H9 (cell line): ENCODE results near the gene STH. TPM values are rescaled to one million over a fixed set of nuclear protein-coding genes. Genes with fewer than 3 reads are reported as not detected.

Experiments
- DNase-seq: peaks from one replicate; pipeline ENCODE4 v3.0.0-alpha.2; 2017
- H2AFZ ChIP-seq: one replicate; pipeline ENCODE4 v1.6.1; 2013; ENCODE audit warnings: mild to moderate bottlenecking, low read length, control low read depth, moderate library complexity
- H2AK5ac ChIP-seq: 2 replicates; pipeline ENCODE4 v1.6.1; 2013; ENCODE audit warnings: low read length, control low read depth, mixed read lengths; ENCODE audit not compliant: insufficient read length
- H2BK120ac ChIP-seq: one replicate; pipeline ENCODE4 v1.6.1; 2013; ENCODE audit warnings: low read depth, mild to moderate bottlenecking, low read length, control low read depth, inconsistent platforms; ENCODE audit not compliant: poor library complexity, severe bottlenecking
- H2BK12ac ChIP-seq: 2 replicates; pipeline ENCODE4 v1.6.1; 2013; ENCODE audit warnings: low read length, control low read depth, mixed read lengths, low read depth; ENCODE audit not compliant: insufficient read length
- H2BK15ac ChIP-seq: 2 replicates; pipeline ENCODE4 v1.6.1; 2013; ENCODE audit warnings: low read depth, low read length, control low read depth
- H2BK20ac ChIP-seq: one replicate; pipeline ENCODE4 v1.6.1; 2013; ENCODE audit warnings: low read depth, mild to moderate bottlenecking, low read length, control low read depth, inconsistent platforms; ENCODE audit not compliant: poor library complexity, severe bottlenecking
- H2BK5ac ChIP-seq: 2 replicates; pipeline ENCODE4 v1.6.1; 2013; ENCODE audit warnings: low read length, control low read depth, mixed read lengths; ENCODE audit not compliant: insufficient read length
- H3K14ac ChIP-seq: 2 replicates; pipeline ENCODE4 v1.6.1; 2013; ENCODE audit warnings: low read length, control low read depth; ENCODE audit not compliant: insufficient read depth
- H3K18ac ChIP-seq: 2 replicates; pipeline ENCODE4 v1.6.1; 2013; ENCODE audit warnings: low read depth, mild to moderate bottlenecking, mixed read lengths, low read length, control low read depth; ENCODE audit not compliant: insufficient read length
- H3K23ac ChIP-seq: 2 replicates; pipeline ENCODE4 v1.6.1; 2013; ENCODE audit warnings: low read length, control low read depth, mixed read lengths, low read depth; ENCODE audit not compliant: insufficient read length
- H3K23me2 ChIP-seq: 2 replicates; pipeline ENCODE4 v1.6.1; 2013; ENCODE audit warnings: low read depth, mild to moderate bottlenecking, mixed read lengths, low read length, control low read depth; ENCODE audit not compliant: insufficient read length, poor library complexity, severe bottlenecking
- H3K27ac ChIP-seq: 2 replicates; pipeline ENCODE4 v1.5.1; 2013; ENCODE audit warnings: low read length, control low read depth, mixed read lengths, low read depth; ENCODE audit not compliant: insufficient read length
- H3K27me3 ChIP-seq: 2 replicates; pipeline ENCODE4 v1.6.1; 2013; ENCODE audit warnings: low read length, control low read depth, inconsistent platforms; ENCODE audit not compliant: insufficient read depth
- H3K4ac ChIP-seq: 2 replicates; pipeline ENCODE4 v1.6.1; 2013; ENCODE audit warnings: low read depth, mild to moderate bottlenecking, control low read depth, inconsistent platforms, low read length, moderate library complexity
- H3K4me1 ChIP-seq: 2 replicates; pipeline ENCODE4 v1.6.1; 2013; ENCODE audit warnings: low read length, control low read depth, inconsistent platforms; ENCODE audit not compliant: insufficient read depth
- H3K4me2 ChIP-seq: 2 replicates; pipeline ENCODE4 v1.6.1; 2013; ENCODE audit warnings: low read length, control low read depth, mixed read lengths; ENCODE audit not compliant: insufficient read length, insufficient read depth
- H3K56ac ChIP-seq: 2 replicates; pipeline ENCODE4 v1.6.1; 2013; ENCODE audit warnings: low read depth, mild to moderate bottlenecking, mixed read lengths, low read length, control low read depth; ENCODE audit not compliant: insufficient read length
- H3K79me1 ChIP-seq: 2 replicates; pipeline ENCODE4 v1.6.1; 2013; ENCODE audit warnings: low read depth, mild to moderate bottlenecking, moderate library complexity, low read length, control low read depth, inconsistent platforms; ENCODE audit not compliant: insufficient read depth, poor library complexity, severe bottlenecking
- H3K79me2 ChIP-seq: 2 replicates; pipeline ENCODE4 v1.6.1; 2013; ENCODE audit warnings: low read length, control low read depth, inconsistent platforms; ENCODE audit not compliant: insufficient read depth
- H3K9ac ChIP-seq: 2 replicates; pipeline ENCODE4 v1.6.1; 2013; ENCODE audit warnings: low read length, control low read depth, mixed read lengths; ENCODE audit not compliant: insufficient read length; ENCODE audit errors: extremely low read depth
- H3K9me3 ChIP-seq: one replicate; pipeline ENCODE4 v1.6.1; 2013; ENCODE audit warnings: low read depth, low read length, inconsistent platforms; ENCODE audit not compliant: control insufficient read depth
- H3T11ph ChIP-seq: one replicate; pipeline ENCODE4 v1.6.1; 2013; ENCODE audit warnings: mild to moderate bottlenecking, low read length, control low read depth, inconsistent platforms
- H4K20me1 ChIP-seq: one replicate; pipeline ENCODE4 v1.6.1; 2013; ENCODE audit not compliant: control insufficient read depth, insufficient read length, insufficient read depth
- H4K5ac ChIP-seq: 2 replicates; pipeline ENCODE4 v1.6.1; 2013; ENCODE audit warnings: low read depth, mild to moderate bottlenecking, mixed read lengths, low read length, control low read depth; ENCODE audit not compliant: insufficient read length
- H4K8ac ChIP-seq: replicated peaks from 2 replicates; pipeline ENCODE4 v1.6.1; 2013; ENCODE audit warnings: low read length, control low read depth, mixed read lengths, low read depth; ENCODE audit not compliant: insufficient read length
- H4K91ac ChIP-seq: 2 replicates; pipeline ENCODE4 v1.6.1; 2013; ENCODE audit warnings: low read depth, mild to moderate bottlenecking, moderate library complexity, mixed read lengths, low read length, control low read depth; ENCODE audit not compliant: insufficient read length
- H3K27ac Mint-ChIP-seq, 3 experiments: 2 replicates in 2 of 3; 3 replicates in 1 of 3; pipeline ENCODE4 v1.8.0; 2020 to 2021; ENCODE audit warnings: mixed read lengths in 3 of 3, mild to moderate bottlenecking in 1 of 3, moderate library complexity in 1 of 3
- H3K27me3 Mint-ChIP-seq: 2 replicates; pipeline ENCODE4 v1.8.0; 2021; ENCODE audit warnings: low read depth, mild to moderate bottlenecking, moderate library complexity, mixed read lengths
- H3K36me3 Mint-ChIP-seq, 3 experiments: 2 replicates in 2 of 3; 3 replicates in 1 of 3; pipeline ENCODE4 v1.8.0; 2020 to 2021; ENCODE audit warnings: low read depth in 3 of 3, mixed read lengths in 3 of 3; ENCODE audit not compliant: insufficient read depth in 1 of 3
- H3K4me1 Mint-ChIP-seq, 2 experiments: 2 replicates each; pipeline ENCODE4 v1.8.0; 2020; ENCODE audit warnings: mixed read lengths in 2 of 2
- H3K4me3 Mint-ChIP-seq, 2 experiments: 2 replicates in 1 of 2; 3 replicates in 1 of 2; pipeline ENCODE4 v1.8.0; 2020 to 2021; ENCODE audit warnings: mild to moderate bottlenecking in 2 of 2, mixed read lengths in 2 of 2, moderate library complexity in 1 of 2
- H3K9me3 Mint-ChIP-seq, 2 experiments: 2 replicates in 1 of 2; 3 replicates in 1 of 2; pipeline ENCODE4 v1.8.0; 2020; ENCODE audit warnings: mild to moderate bottlenecking in 2 of 2, mixed read lengths in 2 of 2, moderate library complexity in 1 of 2
- WGBS: extraction: QIAGEN DNeasy Blood & Tissue Kit; methylation state at CpG from one replicate; pipeline ENCODE4 v1.1.7; 2013; ENCODE audit warnings: missing lambda C conversion rate, low lambda C conversion rate, mixed read lengths; ENCODE audit not compliant: insufficient read length; ENCODE audit errors: extremely low coverage; 5-methylcytosine and 5-hydroxymethylcytosine counted together
- total RNA-seq: library from RNA; stranded (reverse); gene quantifications from 2 replicates; pipeline ENCODE4 v1.2.1, GENCODE V29; 2021
- TF ChIP-seq, protein P1 (sequence below): fragments of 200-600 bp; sonication (generic); conservative IDR thresholded peaks from 3 replicates; pipeline ENCODE4 v1.8.0; 2021; ENCODE audit warnings: antibody characterized with exemption, mild to moderate bottlenecking

STH gene
- total RNA-seq, 1 experiment from 2014 or later, result not detected

DNA sequence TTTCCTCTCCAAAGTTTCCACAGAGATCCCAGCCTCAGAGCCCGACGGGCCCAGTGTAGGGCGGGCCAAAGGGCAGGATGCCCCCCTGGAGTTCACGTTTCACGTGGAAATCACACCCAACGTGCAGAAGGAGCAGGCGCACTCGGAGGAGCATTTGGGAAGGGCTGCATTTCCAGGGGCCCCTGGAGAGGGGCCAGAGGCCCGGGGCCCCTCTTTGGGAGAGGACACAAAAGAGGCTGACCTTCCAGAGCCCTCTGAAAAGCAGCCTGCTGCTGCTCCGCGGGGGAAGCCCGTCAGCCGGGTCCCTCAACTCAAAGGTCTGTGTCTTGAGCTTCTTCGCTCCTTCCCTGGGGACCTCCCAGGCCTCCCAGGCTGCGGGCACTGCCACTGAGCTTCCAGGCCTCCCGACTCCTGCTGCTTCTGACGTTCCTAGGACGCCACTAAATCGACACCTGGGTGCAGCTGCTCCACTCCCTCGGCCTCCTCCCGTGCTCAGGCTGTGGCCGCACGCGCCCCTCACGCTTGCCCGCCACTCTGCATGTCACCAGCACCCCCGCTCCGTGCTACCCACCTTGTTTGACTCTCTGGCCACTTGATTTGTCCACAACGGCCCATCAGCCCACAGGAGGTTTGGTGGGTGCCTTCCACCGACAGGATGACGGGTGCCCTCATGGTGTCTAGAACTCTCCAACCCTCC lies 15.3 kb upstream of the STH start:
- Histone ChIP-seq H3K79me2 (no peaks in the 10 kb centered on the region), H3K23me2 (no peaks in the 10 kb centered on the region), H2BK12ac (no peak overlapping the region), H3K27me3 (no peaks in the 10 kb centered on the region), H3K18ac (no peak overlapping the region), H2BK120ac (no peak overlapping the region), H3K9me3 (no peaks in the 10 kb centered on the region), H3K14ac (no peak overlapping the region; the same call in 1 of the 2 replicates), H2BK5ac (no peak overlapping the region), H3K4ac (no peak overlapping the region), H3K4me1 (no peaks in the 10 kb centered on the region), H2BK15ac (no peak overlapping the region), H3K27ac (no peak overlapping the region), H2BK20ac (no peak overlapping the region), H3K9ac (no peak overlapping the region), H2AFZ (no peak overlapping the region), H3K23ac (no peak overlapping the region), H3K79me1 (no peaks in the 10 kb centered on the region), H3T11ph (no peak overlapping the region), H2AK5ac (no peak overlapping the region), H4K8ac (no peak overlapping the region), H4K5ac (no peak overlapping the region), H4K91ac (no peak overlapping the region), H4K20me1 (no peaks in the 10 kb centered on the region), H3K56ac (no peak overlapping the region), H3K4me2 (no peak overlapping the region)
- no peak for DNase-seq
- H3K4me1 Mint-ChIP-seq, result peaks cover 7 to 8% of the 10 kb centered on the region in 2 experiments
- TF ChIP-seq, protein P1, sequence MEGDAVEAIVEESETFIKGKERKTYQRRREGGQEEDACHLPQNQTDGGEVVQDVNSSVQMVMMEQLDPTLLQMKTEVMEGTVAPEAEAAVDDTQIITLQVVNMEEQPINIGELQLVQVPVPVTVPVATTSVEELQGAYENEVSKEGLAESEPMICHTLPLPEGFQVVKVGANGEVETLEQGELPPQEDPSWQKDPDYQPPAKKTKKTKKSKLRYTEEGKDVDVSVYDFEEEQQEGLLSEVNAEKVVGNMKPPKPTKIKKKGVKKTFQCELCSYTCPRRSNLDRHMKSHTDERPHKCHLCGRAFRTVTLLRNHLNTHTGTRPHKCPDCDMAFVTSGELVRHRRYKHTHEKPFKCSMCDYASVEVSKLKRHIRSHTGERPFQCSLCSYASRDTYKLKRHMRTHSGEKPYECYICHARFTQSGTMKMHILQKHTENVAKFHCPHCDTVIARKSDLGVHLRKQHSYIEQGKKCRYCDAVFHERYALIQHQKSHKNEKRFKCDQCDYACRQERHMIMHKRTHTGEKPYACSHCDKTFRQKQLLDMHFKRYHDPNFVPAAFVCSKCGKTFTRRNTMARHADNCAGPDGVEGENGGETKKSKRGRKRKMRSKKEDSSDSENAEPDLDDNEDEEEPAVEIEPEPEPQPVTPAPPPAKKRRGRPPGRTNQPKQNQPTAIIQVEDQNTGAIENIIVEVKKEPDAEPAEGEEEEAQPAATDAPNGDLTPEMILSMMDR, result no peak
- no peaks in the 10 kb centered on the region for H3K36me3 Mint-ChIP-seq
- no peak overlapping the region for H3K4me3 Mint-ChIP-seq
- no peaks in the 10 kb centered on the region for H3K9me3 Mint-ChIP-seq
- peaks cover 3% of the 10 kb centered on the region; the same call in 1 of the 2 replicates for H3K27me3 Mint-ChIP-seq
- no CpG with 5 or more reads among the region's 31 CpGs for WGBS
- H3K27ac Mint-ChIP-seq, result peak overlapping the region in 1 of 3 experiments; percentile 72; a peak in 1 of 7 replicates
